T-helper 9 cell (primary cell): Measurements from ENCODE around the gene DZANK1.
"Not testable (repeated sequence)": the region's sequence is repeated elsewhere in the genome, so short reads cannot be mapped to it uniquely, and the experiment has no call there.

Source experiments
- DNase-seq: peaks from one replicate; pipeline ENCODE4 v3.0.0-alpha.2; 2020
- total RNA-seq, 2 donors: gene quantifications; one replicate each; lab custom pipeline; 2026; lab: John Stamatoyannopoulos, UW

DZANK1 gene
- 5.3 to 7.0 reads per million in 2 donors for total RNA-seq

GRCh38 chr20:18466894-18467730, at the start of gene DZANK1, which contains the start of gene POLR3F:
Gene DZANK1 (minus strand): TSS chr20:18467030. CDS start chr20:18465358, 1,672 bp downstream.
Gene POLR3F (plus strand): TSS chr20:18467390. CDS start chr20:18467507, 117 bp downstream.
- peak; percentile 87 for DNase-seq

GRCh38 chr20:18515973-18516372, 49.1 kb upstream of the DZANK1 start:
- DNase-seq = no peak

- no peak for DNase-seq
Measured at GRCh38 chr20:18514127-18514526, 47.3 kb upstream of the DZANK1 start.

- DNase-seq = no peak
Measured at GRCh38 chr20:18513208-18513607, 46.4 kb upstream of the DZANK1 start.

GRCh38 chr20:18511571-18511970, 44.7 kb upstream of the DZANK1 start:
- DNase-seq = no peak

GRCh38 chr20:18507218-18508191, 40.7 kb upstream of the DZANK1 start, which contains the start of gene SEC23B:
Gene SEC23B (plus strand): TSS chr20:18507940. CDS start chr20:18510836, 2,896 bp downstream.
- DNase-seq = peak; percentile 95

GRCh38 chr20:18506744-18507143, 39.9 kb upstream of the DZANK1 start:
- no peak for DNase-seq

GRCh38 chr20:18504479-18505060, 37.7 kb upstream of the DZANK1 start:
- DNase-seq = no peak

GRCh38 chr20:18501672-18502071, 34.8 kb upstream of the DZANK1 start:
- DNase-seq = not testable (repeated sequence)

- DNase-seq = no peak
Measured at GRCh38 chr20:18497603-18498002, 30.8 kb upstream of the DZANK1 start.

- peak; percentile 56 for DNase-seq
Measured at GRCh38 chr20:18496740-18497592, 30.1 kb upstream of the DZANK1 start, which contains the start of gene RBBP9. Gene RBBP9 (minus strand): TSS chr20:18497225. CDS start chr20:18497167, 58 bp downstream.

GRCh38 chr20:18496042-18496441, 29.2 kb upstream of the DZANK1 start:
- no peak for DNase-seq

- no peak for DNase-seq
Measured at GRCh38 chr20:18488301-18488700, 21.5 kb upstream of the DZANK1 start.

GRCh38 chr20:18481596-18481995, 14.8 kb upstream of the DZANK1 start:
- no peak for DNase-seq

- DNase-seq = no peak
Measured at GRCh38 chr20:18477821-18478220, 11.0 kb upstream of the DZANK1 start.

GRCh38 chr20:18477218-18477617, 10.4 kb upstream of the DZANK1 start:
- DNase-seq = no peak

- DNase-seq = no peak
Measured at GRCh38 chr20:18466574-18466893, 296 bp downstream of the DZANK1 start.

- no peak for DNase-seq
Measured at GRCh38 chr20:18465536-18466200, 1.2 kb downstream of the DZANK1 start.

- DNase-seq = no peak
Measured at GRCh38 chr20:18456600-18456999, 10.2 kb downstream of the DZANK1 start.

- no peak for DNase-seq
Measured at GRCh38 chr20:18443886-18444285, 22.9 kb downstream of the DZANK1 start.

- DNase-seq = no peak
Measured at GRCh38 chr20:18440403-18440802, 26.4 kb downstream of the DZANK1 start.
